Epithelial cell of esophagus (primary cell): ENCODE data around the gene ZNF775.
A peak's percentile ranks its signal among the peaks of the same experiment; 100 is the strongest.

Source experiments
- DNase-seq: peaks from one replicate; pipeline ENCODE4 v3.0.0; 2010; ENCODE audit warnings: low read depth
- H3K4me3 ChIP-seq: 2 replicates; pipeline ENCODE4 v1.5.1; 2011; ENCODE audit warnings: mild to moderate bottlenecking, low read length, control low read depth
- TF ChIP-seq, protein P1 (sequence below): IDR thresholded peaks from 2 replicates; pipeline ENCODE4 v1.5.1; 2011; ENCODE audit warnings: low read depth, mild to moderate bottlenecking, low read length, control low read depth, inconsistent platforms; ENCODE audit not compliant: insufficient read depth; ENCODE audit errors: missing control alignments

Gene ZNF775

DNA sequence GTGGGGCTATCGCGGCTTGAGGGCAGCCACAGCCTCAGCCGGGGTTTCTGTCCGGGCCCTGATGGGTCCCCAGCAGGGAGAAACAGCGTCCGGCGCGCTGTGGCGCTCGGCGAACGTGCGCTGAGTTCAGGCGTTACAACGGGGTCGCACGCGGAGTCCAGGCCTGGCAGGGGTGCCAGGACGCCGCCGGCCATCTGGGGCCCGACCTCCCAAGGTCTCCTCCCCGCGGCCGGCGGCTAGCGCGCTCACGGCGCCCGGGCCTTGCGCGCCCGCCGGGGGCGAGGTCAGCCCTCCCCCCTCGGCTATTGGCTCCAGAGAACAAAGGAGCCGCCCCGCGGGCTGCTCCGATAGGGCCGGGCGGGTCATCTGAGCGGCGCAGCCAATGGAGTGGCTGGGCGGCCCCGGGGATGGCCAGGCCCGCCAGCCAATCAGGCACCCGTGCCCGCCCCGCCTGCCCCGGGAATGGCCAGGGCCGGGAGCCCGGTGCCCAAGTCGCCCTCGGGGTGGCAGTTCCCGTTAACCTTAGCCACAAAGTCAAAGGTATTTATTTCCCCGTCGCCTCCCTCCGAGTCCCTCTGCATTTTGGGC, at the start of gene ZNF775:
Gene ZNF775, plus strand, starts transcription at position 478 of the 588 bp plus-strand sequence. CDS start 9,141 bp downstream, outside the sequence.
- DNase-seq, result peak; percentile 94
- TF ChIP-seq, protein P1, sequence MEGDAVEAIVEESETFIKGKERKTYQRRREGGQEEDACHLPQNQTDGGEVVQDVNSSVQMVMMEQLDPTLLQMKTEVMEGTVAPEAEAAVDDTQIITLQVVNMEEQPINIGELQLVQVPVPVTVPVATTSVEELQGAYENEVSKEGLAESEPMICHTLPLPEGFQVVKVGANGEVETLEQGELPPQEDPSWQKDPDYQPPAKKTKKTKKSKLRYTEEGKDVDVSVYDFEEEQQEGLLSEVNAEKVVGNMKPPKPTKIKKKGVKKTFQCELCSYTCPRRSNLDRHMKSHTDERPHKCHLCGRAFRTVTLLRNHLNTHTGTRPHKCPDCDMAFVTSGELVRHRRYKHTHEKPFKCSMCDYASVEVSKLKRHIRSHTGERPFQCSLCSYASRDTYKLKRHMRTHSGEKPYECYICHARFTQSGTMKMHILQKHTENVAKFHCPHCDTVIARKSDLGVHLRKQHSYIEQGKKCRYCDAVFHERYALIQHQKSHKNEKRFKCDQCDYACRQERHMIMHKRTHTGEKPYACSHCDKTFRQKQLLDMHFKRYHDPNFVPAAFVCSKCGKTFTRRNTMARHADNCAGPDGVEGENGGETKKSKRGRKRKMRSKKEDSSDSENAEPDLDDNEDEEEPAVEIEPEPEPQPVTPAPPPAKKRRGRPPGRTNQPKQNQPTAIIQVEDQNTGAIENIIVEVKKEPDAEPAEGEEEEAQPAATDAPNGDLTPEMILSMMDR, result no peak
- H3K4me3 ChIP-seq, result peak within 1 kb of the TSS; percentile 66

GRCh38 chr7:150329331-150330120, 49.6 kb upstream of the ZNF775 start:
- TF ChIP-seq, protein P1, result no peak
- H3K4me3 ChIP-seq, result no peak overlapping the region

GRCh38 chr7:150330211-150330885, 48.8 kb upstream of the ZNF775 start:
- H3K4me3 ChIP-seq, result no peak overlapping the region
- no peak for DNase-seq
- TF ChIP-seq, protein P1, result no peak

More at GRCh38 chr7:150329331-150330120, 49.6 kb upstream of the ZNF775 start:
- DNase-seq, result no peak

- DNase-seq, result peak; percentile 70
- TF ChIP-seq, protein P1, result no peak
- H3K4me3 ChIP-seq, result no peak overlapping the region
Observed at GRCh38 chr7:150332852-150333635, 46.1 kb upstream of the ZNF775 start.

DNA sequence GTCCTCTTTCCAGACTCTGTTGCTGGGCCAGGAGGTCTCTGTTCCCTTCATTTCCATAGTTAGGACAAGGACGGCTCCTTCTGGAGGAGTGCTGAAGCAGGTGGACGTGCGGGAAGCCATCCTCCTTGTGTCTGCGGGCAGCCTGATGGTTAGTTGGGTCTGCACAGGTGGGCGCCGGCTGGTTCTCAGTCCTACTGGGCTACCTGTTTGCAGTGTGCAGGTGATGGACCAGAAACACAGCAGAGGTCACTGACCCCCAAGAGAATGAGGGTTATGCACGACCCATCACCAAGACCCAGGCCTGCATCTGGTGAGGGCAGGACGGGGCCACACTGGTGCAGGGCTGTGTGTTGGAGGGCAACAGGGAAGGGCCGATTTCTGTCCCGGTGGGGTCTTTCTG, 45.5 kb upstream of the ZNF775 start:
- no peak overlapping the region for H3K4me3 ChIP-seq
- no peak for DNase-seq
- TF ChIP-seq, protein P1, result no peak

DNA sequence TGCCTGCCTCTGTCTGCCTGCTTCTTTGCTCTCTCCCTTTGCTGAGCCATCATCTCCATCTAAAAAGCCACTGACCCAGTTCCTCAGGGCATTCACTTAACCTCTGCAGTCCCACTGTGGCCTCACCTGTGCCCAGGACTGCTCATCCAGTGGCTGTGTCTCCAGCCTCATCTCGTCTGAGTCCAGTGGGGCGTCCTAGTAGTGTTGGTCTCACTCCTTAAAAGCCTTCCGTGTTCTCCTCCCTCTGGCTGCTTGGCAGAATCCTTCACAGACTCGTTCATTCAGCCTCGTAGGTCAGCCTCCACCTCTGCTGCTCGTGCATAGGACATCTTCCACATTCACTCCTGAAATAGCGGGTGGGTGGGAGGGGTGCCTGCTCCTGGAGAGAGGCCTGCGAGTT, 45.0 kb upstream of the ZNF775 start:
- DNase-seq, result no peak
- TF ChIP-seq, protein P1, result no peak
- H3K4me3 ChIP-seq, result no peak overlapping the region
